A172 (cell line): ENCODE data around the gene ANK3. TPM values are rescaled to one million over a fixed set of nuclear protein-coding genes. Genes with fewer than 3 reads are reported as not detected.

Experiments
- DNase-seq: peaks from one replicate; pipeline ENCODE4 v3.0.0-alpha.2; 2015; ENCODE audit warnings: low spot score
- total RNA-seq: library from RNA; depleted of rRNA; stranded (reverse); fragments of >200 nt; shearing (Covaris generic); gene quantifications from 2 replicates; pipeline ENCODE4 v1.2.3, GENCODE V29; 2014

ANK3 gene
- total RNA-seq, 1 experiment from 2014 or later: 9.0 TPM

- no peak for DNase-seq
These were observed 290.7 kb downstream of the ANK3 start for GRCh38 chr10:60098677-60099601.

GRCh38 chr10:60096761-60097513 is 292.7 kb downstream of the ANK3 start:
- DNase-seq: no peak

DNA sequence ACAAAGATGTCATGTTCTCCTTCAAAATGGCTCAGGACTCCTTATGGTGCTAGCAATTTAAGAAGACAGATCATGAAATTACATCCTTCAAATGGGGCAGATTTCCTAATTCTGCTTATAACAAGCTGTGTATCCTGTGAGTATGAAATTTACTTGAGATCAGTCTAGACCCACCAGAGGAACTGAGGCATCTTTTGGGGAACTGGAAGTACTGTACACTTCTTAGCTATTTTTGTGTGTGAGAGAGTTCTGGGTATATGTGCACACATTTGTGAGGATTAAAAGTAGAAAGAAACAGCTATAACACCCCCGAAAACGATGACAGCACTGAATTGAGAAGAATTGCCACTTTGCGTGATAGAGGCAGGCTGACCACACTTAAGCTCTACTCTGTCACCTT is 296.4 kb downstream of the ANK3 start:
- no peak for DNase-seq

GRCh38 chr10:60086862-60087261 is 302.8 kb downstream of the ANK3 start:
- no peak for DNase-seq

DNA sequence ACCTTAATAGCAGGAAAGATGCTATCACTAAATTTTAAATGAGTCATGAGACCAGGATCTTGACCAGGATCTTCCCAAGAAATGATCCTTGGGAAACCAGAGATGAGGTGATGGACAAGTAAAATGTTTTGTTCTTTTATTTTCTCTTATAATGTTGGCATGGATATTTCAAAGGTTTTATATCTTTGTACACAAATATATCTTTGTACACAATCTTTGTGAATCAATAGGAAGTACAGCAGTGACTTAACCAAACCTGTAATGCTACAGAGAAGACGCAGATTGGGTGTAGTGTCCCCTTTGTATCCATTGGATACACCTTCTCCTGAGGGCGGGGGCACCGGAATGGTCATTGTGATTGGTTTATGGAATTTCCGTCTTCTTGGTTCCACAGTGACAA is 303.3 kb downstream of the ANK3 start:
- no peak for DNase-seq

- DNase-seq: peak; percentile 8
These were observed 306.8 kb downstream of the ANK3 start for GRCh38 chr10:60082744-60083344.

GRCh38 chr10:60082341-60082740 is 307.3 kb downstream of the ANK3 start:
- DNase-seq: no peak

DNA sequence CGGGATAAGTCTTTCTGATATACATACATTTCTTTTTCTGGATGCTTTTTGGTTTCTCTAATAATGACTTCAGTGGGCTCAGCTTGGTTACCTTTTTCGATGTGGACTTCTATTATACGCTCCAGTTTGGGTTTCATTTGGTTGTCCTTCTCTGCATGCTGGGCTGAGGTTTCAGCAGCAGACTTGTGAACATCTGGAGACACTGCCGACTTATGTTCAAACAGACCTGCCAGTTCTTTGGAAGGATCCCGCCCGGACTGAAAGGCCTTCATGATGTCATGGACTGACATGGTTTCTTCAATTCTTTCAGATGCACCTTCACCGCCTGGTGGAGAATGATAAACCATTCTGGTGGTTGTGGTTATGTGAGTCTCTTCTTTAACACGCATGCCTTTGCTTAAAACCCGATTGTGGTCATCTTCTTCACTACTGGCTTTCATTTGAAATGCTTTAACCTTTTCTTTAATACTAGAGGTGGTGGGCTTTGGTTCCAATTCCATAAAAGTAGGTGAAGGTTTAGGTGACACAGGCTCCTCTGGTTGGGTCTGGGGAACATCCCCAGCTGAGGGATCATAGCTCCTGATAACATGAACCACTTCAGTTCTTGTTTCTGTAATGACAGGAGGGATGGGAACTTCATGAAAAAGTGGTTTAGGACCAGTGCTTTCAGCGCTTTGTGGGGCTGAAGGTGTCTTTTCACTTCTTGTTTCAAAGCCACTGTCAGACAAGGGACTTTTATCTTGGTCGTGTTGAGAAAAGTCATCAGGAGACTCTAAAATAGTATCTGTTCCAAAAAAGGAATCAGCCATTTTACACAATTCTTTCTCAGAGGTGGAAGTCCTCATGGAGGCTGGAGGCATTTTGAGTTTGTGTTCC is 315.7 kb downstream of the ANK3 start:
- no peak for DNase-seq

GRCh38 chr10:60073397-60073780 is 316.3 kb downstream of the ANK3 start:
- no peak for DNase-seq

DNA sequence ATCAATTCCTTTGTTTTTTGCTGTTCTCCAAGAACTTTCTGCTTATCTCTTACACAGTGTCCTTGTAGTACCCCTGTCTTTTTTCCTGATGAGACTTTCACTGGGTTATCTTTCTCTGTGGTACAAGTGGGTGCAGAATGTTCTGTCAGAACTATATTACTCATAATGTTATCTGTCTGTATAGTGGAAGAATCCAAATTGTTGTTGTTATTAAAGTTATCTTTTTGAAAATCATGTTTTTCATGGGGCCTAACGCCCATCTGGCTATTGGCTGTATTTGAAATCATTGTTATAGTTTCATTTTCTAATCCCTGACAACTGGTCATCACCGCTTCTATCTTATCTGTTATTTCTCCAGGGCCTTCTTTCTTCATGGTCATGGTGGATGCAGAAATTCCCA is 320.4 kb downstream of the ANK3 start:
- no peak for DNase-seq

DNA sequence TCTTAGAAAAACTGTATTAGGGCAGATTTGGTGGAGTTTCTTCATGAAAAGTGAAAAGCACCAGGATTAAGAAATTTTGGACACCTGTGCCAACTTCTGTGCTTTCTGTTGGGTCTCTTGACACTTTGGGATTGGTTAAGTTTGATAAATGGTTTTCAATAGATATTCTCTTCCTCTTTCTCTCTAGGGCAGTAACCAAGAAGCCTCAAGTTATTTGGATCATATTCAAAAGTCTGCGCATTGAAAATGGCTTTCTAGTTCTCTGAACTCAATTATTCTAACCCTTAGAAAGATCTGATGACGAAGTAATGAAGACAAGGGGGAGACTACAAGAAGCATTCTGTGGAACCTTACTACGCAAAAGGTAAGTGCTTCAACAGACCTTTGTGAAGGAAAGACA is 339.3 kb downstream of the ANK3 start:
- DNase-seq: no peak

GRCh38 chr10:60048091-60048501 is 341.6 kb downstream of the ANK3 start:
- DNase-seq: peak; percentile 42

- no peak for DNase-seq
These were observed 344.1 kb downstream of the ANK3 start for GRCh38 chr10:60045571-60045970.

GRCh38 chr10:60044971-60045370 is 344.7 kb downstream of the ANK3 start:
- DNase-seq: no peak

GRCh38 chr10:60044242-60044641 is 345.4 kb downstream of the ANK3 start:
- DNase-seq: peak; percentile 9

DNA sequence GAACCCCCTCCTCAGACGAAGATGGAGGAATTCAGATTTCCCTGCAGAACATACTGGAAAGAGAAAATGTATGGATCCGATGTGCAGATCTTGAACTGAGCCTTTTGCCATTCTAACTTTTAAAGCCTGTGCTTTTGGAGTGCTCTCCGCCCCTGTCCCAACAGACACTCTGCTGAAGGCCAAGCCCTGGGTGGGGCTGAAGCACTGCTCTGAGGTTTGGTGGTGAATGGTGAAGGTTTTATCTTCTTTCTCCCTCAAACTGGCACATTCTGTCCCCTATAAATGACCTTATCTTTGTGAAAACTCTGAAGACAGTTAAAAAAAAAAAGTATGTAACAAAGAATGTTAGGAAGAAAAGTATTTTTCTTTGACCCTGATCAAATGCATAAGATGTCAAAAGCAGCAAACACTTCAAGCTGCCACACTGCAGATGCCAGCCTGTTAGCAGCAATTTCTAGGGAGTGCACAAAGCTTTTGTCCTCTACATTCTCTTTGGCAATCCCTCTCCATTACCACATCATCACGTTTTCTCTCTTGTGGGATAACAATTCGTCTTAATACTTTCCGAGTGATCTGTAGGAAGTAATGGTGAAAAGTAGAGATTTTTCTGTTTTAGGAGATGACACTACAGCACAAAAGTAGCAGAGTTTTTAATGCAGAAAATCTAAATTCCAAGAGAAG is 346.0 kb downstream of the ANK3 start:
- no peak for DNase-seq

GRCh38 chr10:60042914-60043313 is 346.8 kb downstream of the ANK3 start:
- no peak for DNase-seq

DNA sequence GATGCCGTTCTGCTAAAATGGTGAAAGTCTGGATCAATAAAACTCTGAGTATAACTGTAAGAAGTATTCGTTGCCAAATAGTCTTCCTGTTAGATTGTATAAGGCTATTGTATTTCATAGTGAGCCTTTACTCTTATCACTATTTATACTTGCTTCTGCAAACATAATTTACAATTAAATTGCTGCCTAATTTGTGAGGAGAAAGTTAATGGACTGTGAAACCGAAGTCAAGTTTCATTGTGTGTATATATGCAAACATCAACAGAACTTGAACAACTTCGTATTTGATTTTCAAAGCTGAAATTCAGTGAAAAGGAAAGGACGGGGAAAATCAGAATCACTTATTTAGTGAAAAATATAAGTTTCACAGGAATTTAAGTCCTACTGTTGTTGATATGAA is 347.4 kb downstream of the ANK3 start:
- no peak for DNase-seq

DNA sequence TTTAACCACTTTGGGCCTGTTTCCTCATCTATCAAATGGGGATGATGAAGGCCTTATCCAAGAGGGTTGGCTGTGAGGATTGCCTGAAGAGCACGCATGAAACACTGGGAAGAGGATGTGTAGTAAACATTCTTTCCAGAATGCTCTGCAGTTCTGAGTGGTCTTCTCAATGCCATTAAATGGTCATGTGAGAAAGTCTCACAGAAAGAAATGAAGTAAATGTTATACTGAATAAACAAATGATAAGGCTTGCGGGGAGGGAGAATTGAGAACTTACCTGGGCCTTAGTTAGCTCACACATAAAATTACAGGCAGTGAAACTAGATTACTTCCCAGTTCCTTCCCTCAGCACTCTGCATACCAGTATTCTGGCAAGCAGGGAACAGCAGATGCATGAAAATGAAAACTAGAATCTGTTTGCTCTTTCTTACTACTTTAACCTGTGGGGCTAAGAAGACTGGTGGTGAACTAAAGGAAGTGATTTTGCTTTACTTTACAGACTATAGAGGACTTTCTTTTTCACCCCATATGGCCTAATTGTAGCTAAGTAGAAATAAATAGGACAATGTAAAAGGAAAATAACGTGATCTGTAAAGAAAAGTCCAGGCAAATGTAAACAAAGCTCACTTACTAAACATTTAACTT is 348.1 kb downstream of the ANK3 start:
- DNase-seq: no peak

- no peak for DNase-seq
These were observed 349.5 kb downstream of the ANK3 start for GRCh38 chr10:60040014-60040662.
